GM12892 (cell line): ENCODE results near the gene C1QTNF9.

Experiments used
- POLR2A ChIP-seq: IDR thresholded peaks from 2 replicates; pipeline ENCODE4 v1.6.1; 2011; ENCODE audit warnings: low read depth, low read length, control low read depth
- POLR2AphosphoS5 ChIP-seq: IDR thresholded peaks from 2 replicates; pipeline ENCODE4 v1.6.1; 2011; ENCODE audit warnings: low read depth, low read length, control low read depth
- TAF1 ChIP-seq: IDR thresholded peaks from 2 replicates; pipeline ENCODE4 v1.6.1; 2011; ENCODE audit warnings: low read depth, mild to moderate bottlenecking, control low read depth, low read length, borderline replicate concordance

DNA sequence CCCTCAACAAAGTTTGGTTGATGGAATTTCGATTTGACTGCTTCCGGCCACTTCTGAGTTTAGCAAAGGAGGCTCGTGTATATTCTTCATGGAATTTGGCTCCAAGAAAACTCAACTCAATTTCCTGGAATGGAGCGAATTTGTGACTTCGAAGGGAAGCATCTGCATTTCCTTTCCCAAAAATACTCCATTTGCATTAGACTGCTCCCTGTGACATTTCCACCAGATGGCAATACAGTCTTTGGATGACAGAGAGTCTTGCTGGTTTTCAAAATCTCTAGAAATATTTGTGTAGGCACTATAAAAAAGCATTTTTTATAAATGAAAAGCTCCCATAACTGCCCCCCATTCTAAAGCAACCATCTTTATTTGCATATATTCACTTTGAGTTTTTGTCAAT is 4.1 kb downstream of the C1QTNF9 start:
- TF ChIP-seq POLR2AphosphoS5 (no peak), POLR2A (no peak), TAF1 (no peak)
